Activated CD4-positive, alpha-beta T cell treated with anti-CD3 and anti-CD28 coated beads for 4 hours (primary cell): ENCODE measurements around the gene NGRN.

Experiments used
- DNase-seq, 2 donors: peaks; one replicate each; pipeline ENCODE4 v3.0.0-alpha.2; 2020

The NGRN gene

DNA sequence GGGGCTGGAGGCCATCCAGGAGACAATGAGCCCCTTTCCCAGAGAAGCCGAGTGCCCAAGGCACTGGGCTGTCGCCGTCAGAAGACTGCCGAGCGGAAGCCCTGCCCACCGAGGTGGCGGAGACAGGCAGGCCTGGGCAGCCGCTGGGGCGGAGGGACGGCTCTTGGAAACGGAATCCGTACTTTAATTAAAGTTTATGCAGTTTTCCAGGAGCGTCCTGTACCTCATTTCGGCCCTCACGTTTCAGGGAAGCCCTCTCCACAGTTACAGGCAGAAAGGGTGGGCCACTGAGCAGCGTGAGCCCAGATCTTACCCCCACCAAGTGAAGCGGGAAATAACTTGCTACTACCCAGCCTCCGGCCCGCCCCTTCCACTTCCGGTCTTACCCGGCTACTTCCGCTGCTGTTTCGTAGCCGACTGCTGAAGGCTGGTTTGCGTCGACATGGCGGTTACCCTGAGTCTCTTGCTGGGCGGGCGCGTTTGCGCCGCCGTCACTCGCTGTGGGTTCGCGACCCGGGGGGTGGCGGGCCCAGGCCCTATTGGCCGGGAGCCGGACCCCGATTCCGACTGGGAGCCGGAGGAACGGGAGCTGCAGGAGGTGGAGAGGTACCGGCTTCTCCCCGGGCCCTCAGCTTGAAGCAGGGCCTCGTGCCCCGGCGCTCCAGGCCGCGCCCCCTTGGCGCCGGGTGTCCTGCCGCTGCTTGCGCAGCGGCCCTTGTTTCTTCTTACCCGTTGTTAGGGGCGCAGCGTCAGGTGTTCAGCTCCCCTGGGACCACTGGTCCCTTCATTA lies at the start of gene NGRN:
Gene NGRN (plus strand): TSS at position 402 of the 790 bp plus-strand sequence. CDS start 41 bp downstream, at position 443.
- peak; percentile 86 to 88 for DNase-seq

DNA sequence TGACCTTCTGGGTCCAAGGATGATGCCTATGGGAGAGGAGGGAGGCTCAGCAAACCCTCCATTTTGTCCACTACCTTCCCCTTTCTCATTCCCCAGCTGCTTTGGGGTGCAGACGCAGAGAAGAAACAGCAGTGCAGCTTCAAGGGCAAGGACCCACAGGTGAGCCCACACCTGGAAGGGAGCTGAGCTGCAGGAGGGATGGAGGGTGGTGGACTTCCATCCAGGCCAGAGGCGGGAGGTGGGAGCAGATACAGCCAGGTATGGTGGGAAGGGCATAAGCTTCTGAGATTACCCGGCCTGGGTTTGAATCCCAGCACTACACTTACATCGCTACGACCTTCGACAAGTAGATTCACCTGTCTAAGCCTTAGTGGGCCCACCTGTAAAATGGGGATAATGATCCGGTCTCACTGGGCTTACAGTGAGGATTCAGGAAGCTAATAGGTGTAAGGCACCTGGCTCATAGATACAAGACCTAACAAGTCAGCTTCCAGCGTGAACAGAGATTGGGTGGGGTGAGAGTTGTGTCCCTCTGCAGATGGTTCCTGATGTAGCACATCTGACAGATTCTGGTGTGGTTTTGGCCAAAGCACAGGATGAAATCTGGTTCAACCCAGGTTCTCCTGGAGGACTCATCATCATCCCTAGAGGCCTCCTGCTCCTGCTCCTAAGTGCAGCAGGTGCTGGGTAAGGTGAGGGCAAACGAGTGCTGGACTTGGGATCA lies 47.6 kb upstream of the NGRN start:
- DNase-seq: no peak

- DNase-seq: peak; percentile 50 to 52
Measured at GRCh38 chr15:90219421-90220141, 45.9 kb upstream of the NGRN start.

GRCh38 chr15:90221246-90221900 lies 44.1 kb upstream of the NGRN start:
- DNase-seq: no peak

DNA sequence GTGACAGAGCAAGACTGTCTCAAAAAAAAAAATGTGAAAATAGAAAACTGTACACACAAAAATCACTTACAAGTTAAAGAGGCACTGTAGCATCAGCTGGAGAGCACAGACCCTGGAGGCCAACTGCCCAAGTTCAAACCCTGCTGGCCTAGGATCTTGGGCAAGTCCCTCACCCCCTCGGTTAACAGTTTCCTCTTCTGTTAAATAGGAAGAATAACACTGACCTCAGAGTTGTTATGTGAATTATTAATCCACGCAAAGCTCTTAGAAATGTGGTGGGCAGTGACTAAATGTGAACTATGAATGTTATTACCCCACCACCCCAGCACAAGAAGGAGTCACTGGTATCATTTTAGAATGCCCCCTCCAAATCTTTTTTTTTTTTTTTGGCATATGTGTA lies 42.9 kb upstream of the NGRN start:
- DNase-seq: no peak

GRCh38 chr15:90223441-90224165 lies 41.9 kb upstream of the NGRN start:
- DNase-seq: no peak

DNA sequence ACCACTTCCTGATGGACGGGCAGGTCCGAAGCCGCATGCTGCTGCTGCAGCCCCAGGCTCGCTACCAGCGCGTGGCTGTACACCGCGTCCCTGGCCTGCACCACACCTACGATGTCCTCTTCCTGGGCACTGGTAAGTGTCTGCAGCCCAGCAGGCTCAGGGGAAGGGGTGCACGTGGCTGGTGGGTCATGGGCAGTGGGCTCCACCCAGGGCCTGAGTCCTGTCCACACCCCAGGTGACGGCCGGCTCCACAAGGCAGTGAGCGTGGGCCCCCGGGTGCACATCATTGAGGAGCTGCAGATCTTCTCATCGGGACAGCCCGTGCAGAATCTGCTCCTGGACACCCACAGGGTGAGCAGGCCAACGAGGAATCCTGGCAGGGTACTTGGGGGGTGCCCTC lies 40.4 kb upstream of the NGRN start:
- DNase-seq: no peak

DNA sequence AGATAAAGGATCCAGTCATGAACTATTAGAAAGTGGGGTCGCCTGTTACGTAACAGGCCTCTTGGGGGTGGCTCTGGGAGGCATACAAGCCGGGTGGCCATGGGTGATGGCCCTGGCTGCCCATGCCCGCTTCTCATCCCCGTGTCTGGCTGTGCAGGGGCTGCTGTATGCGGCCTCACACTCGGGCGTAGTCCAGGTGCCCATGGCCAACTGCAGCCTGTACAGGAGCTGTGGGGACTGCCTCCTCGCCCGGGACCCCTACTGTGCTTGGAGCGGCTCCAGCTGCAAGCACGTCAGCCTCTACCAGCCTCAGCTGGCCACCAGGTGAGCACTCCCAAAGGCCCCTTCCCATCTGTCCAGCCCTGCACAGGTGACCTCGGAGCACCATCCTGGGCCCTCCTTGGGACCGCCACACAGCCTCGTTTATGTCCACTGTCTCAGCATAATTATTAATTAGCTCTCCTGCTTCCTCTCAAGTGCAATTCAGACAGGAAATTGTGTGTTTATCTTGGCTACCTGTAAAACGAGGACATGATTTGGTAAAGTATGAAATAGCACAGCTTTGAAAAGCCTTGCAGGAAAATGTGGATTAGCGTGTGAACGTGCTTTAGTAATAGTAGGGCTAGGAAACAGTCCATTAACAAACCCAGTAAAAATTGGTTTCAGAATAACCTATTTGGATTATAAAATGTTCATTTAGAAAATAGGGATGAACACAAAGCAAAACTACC lies 39.8 kb upstream of the NGRN start:
- DNase-seq: no peak

- no peak for DNase-seq
Measured at GRCh38 chr15:90227336-90227735, 38.1 kb upstream of the NGRN start.

DNA sequence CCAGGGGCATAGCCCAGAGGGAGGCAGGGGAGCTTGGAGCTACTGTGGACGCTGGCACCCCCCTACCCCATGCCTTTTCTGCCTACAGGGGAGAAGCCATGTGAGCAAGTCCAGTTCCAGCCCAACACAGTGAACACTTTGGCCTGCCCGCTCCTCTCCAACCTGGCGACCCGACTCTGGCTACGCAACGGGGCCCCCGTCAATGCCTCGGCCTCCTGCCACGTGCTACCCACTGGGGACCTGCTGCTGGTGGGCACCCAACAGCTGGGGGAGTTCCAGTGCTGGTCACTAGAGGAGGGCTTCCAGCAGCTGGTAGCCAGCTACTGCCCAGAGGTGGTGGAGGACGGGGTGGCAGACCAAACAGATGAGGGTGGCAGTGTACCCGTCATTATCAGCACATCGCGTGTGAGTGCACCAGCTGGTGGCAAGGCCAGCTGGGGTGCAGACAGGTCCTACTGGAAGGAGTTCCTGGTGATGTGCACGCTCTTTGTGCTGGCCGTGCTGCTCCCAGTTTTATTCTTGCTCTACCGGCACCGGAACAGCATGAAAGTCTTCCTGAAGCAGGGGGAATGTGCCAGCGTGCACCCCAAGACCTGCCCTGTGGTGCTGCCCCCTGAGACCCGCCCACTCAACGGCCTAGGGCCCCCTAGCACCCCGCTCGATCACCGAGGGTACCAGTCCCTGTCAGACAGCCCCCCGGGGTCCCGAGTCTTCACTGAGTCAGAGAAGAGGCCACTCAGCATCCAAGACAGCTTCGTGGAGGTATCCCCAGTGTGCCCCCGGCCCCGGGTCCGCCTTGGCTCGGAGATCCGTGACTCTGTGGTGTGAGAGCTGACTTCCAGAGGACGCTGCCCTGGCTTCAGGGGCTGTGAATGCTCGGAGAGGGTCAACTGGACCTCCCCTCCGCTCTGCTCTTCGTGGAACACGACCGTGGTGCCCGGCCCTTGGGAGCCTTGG lies 37.4 kb upstream of the NGRN start:
- DNase-seq: no peak

DNA sequence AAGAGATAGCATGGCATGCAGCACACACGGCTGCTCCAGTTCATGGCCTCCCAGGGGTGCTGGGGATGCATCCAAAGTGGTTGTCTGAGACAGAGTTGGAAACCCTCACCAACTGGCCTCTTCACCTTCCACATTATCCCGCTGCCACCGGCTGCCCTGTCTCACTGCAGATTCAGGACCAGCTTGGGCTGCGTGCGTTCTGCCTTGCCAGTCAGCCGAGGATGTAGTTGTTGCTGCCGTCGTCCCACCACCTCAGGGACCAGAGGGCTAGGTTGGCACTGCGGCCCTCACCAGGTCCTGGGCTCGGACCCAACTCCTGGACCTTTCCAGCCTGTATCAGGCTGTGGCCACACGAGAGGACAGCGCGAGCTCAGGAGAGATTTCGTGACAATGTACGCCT lies 36.5 kb upstream of the NGRN start:
- no peak for DNase-seq

GRCh38 chr15:90230071-90230494 lies 35.4 kb upstream of the NGRN start:
- DNase-seq: no peak

DNA sequence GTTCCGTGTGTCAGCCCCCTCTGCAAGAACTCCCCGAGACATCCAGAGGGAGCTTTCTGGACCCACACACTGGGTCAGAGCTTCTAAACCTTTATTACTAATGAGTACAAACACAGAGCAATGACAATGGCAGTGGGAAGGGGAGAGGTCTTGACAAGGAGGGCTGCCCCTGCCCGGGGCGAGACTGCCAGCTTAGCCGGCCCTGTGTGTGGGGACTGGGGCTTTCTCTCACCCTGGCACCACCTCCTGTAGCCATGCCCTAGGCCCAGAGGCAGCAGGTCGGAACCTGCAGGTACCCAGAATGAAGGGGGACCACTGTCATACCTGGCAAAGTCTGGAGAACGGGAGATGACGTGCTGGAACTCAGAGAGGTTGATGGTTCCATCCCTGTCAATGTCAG lies 34.9 kb upstream of the NGRN start:
- no peak for DNase-seq

GRCh38 chr15:90231028-90232017 lies 34.1 kb upstream of the NGRN start:
- DNase-seq: peak; percentile 72 to 78

- no peak for DNase-seq
Measured at GRCh38 chr15:90232196-90232595, 33.3 kb upstream of the NGRN start.

GRCh38 chr15:90232941-90233386 lies 32.5 kb upstream of the NGRN start:
- no peak for DNase-seq

GRCh38 chr15:90233387-90234095 lies 31.9 kb upstream of the NGRN start, which contains the start of gene CIB1:
Gene CIB1, minus strand, starts transcription at chr15:90233941. Its CDS starts 56 bp downstream, at chr15:90233885.
- DNase-seq: peak; percentile 96 to 97
